Islet precursor cell (in vitro differentiated cells): ENCODE results near the gene ERC2.
"Not testable (repeated sequence)": the region's sequence is repeated elsewhere in the genome, so short reads cannot be mapped to it uniquely, and the experiment has no call there.

Source experiments
- DNase-seq: peaks from one replicate; pipeline ENCODE4 v3.0.0-alpha.2; 2018

The ERC2 gene

GRCh38 chr3:56304069-56304468 is 164.2 kb downstream of the ERC2 start:
- no peak for DNase-seq

- DNase-seq: peak; percentile 84
Observed at GRCh38 chr3:56303487-56303886, 164.8 kb downstream of the ERC2 start.

- no peak for DNase-seq
Observed at GRCh38 chr3:56302417-56302816, 165.8 kb downstream of the ERC2 start.

GRCh38 chr3:56297281-56297840 is 170.9 kb downstream of the ERC2 start:
- DNase-seq: no peak

- DNase-seq: peak; percentile 65
Observed at GRCh38 chr3:56296361-56296760, 171.9 kb downstream of the ERC2 start.

- DNase-seq: no peak
Observed at GRCh38 chr3:56295161-56295560, 173.1 kb downstream of the ERC2 start.

- DNase-seq: no peak
Observed at GRCh38 chr3:56294286-56294685, 174.0 kb downstream of the ERC2 start.

GRCh38 chr3:56291953-56292352 is 176.3 kb downstream of the ERC2 start:
- no peak for DNase-seq

GRCh38 chr3:56291244-56291680 is 177.0 kb downstream of the ERC2 start:
- DNase-seq: no peak

GRCh38 chr3:56290374-56290773 is 177.9 kb downstream of the ERC2 start:
- DNase-seq: no peak

GRCh38 chr3:56288258-56288657 is 180.0 kb downstream of the ERC2 start:
- DNase-seq: no peak

- no peak for DNase-seq
Observed at GRCh38 chr3:56282341-56282740, 185.9 kb downstream of the ERC2 start.

- no peak for DNase-seq
Observed at GRCh38 chr3:56277236-56277635, 191.0 kb downstream of the ERC2 start.

- DNase-seq: no peak
Observed at GRCh38 chr3:56275120-56275519, 193.1 kb downstream of the ERC2 start.

- DNase-seq: no peak
Observed at GRCh38 chr3:56269755-56270535, 198.3 kb downstream of the ERC2 start.

- no peak for DNase-seq
Observed at GRCh38 chr3:56268616-56269383, 199.5 kb downstream of the ERC2 start.

GRCh38 chr3:56261852-56262251 is 206.4 kb downstream of the ERC2 start:
- not testable (repeated sequence) for DNase-seq

GRCh38 chr3:56260262-56260661 is 208.0 kb downstream of the ERC2 start:
- DNase-seq: no peak

- DNase-seq: no peak
Observed at GRCh38 chr3:56257826-56258225, 210.4 kb downstream of the ERC2 start.

GRCh38 chr3:56254835-56255234 is 213.4 kb downstream of the ERC2 start:
- no peak for DNase-seq

- DNase-seq: peak; percentile 81
Observed at GRCh38 chr3:56253941-56254665, 214.2 kb downstream of the ERC2 start.

GRCh38 chr3:56251343-56251945 is 216.8 kb downstream of the ERC2 start:
- DNase-seq: peak; percentile 55

GRCh38 chr3:56248021-56248420 is 220.2 kb downstream of the ERC2 start:
- no peak for DNase-seq
